NCI-H2029 treated with DMSO at 0.1 percent for 48 hours (cell line): Measurements from ENCODE around the gene STRIP2.
"Not testable (repeated sequence)": the region's sequence is repeated elsewhere in the genome, so short reads cannot be mapped to it uniquely, and the experiment has no call there.

Source experiments
- DNase-seq: peaks from one replicate; lab custom pipeline; 2025; lab: John Stamatoyannopoulos, UW

Gene STRIP2

DNA sequence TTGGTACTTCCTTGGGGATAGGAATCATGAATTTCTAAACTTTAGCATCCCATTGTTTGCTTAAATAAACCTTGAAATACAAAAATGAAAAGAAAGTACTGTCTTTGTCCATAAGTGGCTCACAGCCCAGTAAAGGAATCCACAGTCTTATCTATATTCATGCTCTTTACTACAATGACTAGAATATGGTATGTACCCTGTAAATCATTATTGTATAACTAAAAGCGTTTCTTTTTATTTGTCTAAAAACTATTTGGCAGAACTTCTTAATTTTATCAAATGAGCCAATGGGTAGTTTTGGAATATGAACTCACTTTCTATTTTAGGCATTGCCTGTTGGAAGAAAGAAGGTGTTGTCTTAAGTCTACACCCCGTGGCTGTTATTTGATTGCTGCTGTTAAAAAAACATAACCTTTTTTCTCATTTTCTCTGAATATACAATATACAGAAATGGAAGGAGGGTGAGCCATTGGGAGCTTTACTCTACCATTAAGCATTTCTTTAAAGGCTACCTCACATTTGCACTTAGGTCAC lies 12.4 kb upstream of the STRIP2 start:
- DNase-seq, result no peak

DNA sequence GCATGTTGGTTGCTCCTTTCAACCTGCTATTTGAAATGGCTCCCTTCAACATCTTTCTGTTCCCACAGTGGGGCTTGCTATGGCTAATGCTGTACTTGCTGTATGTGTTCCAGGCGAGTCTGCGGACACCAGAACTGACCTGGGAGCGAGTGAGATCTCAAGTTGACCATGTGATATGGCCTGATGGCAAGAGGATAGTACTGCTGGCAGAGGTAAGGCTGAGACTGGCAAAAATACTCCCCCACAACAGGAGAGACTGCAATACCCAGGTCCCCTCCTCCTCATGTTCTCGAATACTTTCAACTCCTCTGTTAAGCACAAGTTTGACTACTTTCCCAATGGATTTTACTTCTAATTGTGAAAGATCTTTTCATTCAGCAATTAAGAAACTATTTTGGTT lies 11.5 kb upstream of the STRIP2 start:
- no peak for DNase-seq

DNA sequence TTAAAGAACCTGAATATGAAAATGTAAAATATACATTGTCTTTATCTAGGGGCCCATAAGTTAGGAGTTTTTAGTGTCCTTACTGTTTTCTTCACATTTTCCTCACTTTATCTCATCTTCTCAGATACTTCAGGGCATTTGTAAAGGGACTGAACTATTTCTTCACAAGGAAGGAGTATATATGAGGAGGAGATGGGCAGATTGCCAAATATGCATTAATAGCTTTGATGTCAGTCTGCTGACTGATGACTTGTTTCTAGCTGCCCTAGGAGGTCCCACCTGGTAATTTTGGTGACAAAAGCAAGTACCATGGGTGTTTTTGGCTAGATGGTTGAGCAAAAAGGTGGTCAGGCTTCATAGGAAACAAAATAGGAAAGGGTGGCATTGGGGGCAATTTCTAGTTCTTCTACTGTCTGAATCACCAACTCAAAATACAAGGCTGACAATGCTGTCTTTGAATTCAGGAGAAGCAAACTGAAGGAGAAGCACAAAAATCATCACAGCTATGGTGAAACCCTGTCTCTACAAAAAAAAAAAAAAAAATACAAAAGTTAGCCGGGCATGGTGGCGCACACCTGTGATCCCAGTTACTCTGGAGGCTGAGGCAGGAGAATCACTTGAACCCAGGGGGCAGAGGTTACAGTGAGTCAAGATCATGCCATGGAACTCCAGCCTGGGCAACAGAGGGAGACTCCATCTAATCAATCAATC lies 10.4 kb upstream of the STRIP2 start:
- DNase-seq, result no peak

DNA sequence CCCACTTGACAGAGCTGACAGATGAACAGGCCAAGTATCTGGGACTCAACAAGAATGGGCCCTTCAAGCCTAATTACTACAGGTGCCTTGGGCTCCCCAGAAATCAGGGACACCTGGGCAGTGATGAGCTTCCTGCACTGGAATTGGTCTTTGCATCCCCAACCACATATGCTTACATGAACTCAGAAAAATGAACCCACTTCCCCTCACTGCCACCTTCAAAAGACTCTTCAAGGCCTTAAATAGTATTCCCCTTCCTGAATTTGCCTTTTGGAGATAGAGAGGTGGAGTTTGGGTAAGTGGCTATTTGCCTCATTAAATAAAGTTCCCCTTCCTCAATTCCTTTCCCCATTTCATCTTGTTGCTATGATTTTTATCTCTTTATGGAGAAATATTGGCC lies 7.8 kb upstream of the STRIP2 start:
- no peak for DNase-seq

DNA sequence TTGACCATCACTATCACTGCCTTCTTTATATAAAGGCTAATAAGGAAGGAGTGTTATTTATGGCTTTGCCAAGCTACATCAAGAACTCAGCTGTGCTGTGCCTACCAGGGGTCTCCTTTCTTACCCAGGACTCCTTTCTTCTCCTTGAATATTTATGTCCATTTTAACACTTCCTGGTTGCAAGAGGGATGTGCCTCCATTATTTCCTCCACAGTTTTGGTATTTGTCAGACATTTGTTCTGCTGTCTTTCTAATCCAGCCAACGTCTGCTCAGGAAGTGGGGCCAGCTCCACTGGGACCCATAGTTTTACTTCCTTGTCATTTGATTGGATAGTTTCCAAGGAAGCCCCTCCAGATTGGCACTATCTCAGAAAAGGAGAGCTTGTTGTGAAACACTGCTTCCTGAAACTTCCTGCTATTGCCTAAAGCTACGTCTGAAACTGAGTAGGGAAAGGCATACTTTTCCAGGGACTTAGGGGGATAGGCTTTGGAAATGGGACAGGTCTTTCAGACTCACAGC lies 6.6 kb upstream of the STRIP2 start:
- DNase-seq, result no peak

DNA sequence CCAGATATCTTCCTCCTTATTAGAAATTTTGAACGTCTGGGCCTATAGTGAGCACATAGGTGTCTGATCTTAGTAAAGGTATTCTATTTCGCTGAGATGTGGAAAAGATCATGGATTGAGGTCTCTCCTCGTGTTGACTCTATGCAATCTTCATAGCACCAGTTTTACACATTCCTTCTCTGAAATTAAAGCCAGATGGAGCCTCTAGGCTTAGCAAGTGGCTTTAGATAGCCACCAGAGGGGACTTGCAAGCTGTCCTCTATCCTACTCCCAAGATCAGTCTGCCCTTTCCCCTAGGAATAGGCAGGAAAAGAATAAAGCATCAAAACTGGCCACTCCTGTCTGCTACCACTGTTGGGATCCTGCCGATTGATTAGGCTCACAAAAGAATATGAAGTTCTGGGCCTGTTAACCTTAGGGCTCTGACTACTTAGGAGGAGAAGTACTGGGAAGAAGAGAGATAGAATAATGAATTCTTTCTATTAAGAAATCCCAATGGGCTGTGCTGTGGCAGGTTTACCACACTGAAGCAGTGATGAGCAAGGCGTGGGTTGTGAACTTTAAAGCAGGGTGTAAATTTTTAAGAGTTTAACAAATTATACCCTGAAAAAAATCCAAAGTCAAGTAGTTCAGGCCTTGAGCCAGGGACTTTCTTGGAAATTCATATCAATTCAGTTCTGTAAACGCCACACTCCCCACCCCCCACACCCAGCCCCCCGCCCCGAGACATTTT lies 2.2 kb upstream of the STRIP2 start:
- no peak for DNase-seq

DNA sequence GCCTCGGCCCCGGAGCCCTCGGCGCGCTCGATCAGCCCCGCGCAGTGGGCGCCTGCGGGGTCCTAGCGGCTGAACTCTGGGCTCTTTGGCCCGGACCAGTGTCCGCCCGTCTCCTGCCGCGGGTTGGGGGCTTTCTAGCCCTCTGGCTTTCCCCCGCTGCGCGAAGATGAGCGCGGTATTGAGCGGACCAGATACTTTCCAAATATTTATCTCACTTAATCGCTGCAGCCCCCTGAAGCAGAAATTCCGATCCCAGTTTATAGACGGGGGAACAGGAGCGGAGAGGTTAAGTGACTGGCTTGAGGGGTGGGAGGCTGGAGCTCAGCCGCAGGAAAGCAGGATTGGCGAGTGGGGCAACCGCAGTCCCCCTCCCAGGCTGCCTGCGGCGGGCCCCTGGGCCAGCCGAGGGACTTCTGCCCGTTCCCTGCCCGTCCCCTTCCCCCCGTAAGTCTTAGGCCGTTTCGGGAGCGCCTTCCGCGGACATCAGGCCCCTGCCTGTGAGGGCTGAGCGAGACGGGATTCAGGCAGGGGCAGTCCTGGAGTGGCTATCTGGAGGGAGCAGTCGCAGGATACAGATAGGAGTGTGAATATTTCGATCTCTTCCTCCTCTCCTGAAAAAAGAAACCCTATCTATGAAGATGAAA lies 565 bp downstream of the STRIP2 start:
- DNase-seq, result no peak

DNA sequence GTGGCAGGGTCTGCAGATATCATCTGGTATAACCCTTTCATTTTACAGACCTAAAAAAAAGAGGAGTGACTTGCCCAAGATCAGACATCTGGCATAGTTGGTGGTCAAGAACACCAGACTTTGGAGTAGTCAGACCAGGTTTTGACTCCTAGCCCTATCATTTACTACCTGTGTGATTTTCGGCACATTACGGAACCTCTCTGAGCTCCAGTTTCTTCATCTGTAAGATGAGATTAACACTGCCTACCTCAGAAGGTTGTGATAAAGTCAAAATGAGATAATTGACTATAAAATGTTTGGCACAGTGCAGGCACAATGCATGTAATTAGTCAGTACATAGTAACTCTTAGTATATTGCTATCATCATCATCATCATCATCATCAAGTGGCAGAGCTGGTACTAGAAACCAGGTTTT lies 1.2 kb downstream of the STRIP2 start:
- no peak for DNase-seq

DNA sequence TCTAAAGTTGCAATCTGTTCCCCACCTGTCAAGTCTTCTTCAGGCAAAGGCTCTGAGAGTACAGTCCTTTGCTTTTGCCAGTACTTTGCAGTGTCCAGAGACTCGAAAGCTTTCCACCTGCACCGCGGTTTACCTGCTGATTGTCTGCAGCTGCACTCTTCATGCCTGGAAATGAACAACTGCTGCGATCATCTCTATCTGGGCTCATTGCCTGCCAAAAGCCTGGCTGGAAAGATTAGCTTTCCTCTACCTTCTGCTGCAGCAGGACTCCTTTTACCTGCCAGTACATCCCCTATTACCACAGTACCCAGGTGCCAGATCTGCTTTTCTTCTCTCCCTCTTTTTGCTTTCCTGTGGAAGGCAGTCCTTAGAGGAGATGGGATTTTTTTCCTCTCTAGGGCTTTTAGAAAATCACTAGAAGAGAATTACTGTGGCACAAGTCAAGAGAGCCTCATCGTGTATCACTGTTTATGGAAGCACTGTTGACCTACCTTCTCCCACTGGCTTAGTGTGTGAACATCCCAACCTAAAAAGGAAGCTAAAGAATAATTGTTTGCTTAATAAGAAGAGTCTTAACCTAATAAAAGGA lies 2.2 kb downstream of the STRIP2 start:
- DNase-seq, result no peak

DNA sequence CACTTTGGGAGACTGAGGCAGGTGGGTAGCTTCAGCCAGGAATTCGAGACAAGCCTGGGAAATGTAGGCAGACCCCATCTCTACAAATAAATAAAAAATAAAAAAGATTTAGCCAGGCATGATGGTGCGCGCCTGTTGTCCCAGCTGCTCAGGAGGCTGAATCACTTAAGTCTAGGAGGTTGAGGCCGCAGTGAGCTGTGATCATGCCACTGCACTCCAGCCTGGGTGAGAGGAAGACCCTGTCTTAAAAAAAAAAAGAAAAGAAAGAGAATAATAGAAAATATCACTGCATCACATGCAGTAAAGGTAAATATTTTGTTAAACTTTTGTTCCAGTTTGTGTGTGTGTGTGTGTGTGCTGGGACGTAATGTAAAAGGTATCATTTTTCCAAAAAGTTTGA lies 3.0 kb downstream of the STRIP2 start:
- DNase-seq, result no peak

DNA sequence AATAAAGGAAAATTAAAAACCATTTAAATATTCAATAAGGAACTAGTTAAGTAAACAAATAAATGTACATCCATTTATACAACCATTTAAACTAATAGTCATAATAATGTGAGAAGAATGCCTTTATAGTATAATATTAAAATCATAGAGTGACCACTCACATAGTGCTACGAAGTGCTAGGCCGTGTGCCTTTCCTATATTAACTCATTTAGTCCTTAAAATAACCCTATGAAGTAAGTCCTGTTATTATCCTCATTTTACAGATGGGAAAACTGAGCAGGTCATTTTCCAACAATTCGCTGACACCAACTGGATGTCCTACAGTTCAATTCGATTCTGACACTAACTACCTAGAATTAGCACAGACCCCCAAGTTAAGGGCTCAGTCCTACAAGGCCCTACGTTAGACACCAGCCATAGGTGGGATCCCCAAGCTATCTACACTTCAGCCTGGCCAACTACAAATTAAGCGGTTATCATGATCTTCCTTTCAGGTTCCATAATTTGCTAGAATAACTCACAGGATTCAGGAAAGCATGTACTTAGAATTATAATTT lies 4.1 kb downstream of the STRIP2 start:
- DNase-seq, result no peak

DNA sequence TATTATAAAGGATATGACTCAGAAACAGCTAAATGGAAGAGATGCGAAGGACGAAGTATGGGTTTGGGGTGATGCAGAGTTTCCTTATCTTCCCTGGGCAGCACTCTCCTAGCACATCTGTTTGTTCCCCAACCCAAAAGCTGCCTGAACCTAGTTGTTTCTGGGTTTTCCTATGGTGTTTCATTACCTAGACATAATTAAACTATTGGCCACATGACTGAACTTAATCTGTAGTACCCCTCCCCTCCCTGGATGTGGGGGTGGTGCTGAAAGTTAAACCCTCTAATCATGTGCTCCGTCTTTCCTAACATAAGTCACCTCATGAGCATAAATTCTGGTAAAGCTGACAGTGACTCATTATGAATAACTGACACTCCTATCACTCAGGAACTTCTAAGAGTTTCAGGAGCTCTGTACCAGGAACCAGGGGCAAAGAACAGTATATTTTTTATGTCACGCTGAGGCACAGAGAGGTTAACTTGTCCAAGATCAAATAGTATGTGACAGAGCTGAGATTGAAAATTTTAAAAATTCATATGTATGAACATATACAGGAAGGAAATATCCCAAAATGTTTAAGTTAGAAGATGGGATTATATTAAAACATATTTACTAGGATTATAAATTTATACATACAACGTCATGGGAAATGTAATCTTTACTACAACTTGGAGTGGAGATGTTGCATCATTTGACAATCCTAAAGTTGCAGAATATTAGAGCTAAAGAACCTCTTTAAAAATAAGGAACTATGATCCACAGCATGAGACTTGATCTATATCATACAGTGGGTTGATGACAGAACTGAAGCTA lies 4.8 kb downstream of the STRIP2 start:
- no peak for DNase-seq

DNA sequence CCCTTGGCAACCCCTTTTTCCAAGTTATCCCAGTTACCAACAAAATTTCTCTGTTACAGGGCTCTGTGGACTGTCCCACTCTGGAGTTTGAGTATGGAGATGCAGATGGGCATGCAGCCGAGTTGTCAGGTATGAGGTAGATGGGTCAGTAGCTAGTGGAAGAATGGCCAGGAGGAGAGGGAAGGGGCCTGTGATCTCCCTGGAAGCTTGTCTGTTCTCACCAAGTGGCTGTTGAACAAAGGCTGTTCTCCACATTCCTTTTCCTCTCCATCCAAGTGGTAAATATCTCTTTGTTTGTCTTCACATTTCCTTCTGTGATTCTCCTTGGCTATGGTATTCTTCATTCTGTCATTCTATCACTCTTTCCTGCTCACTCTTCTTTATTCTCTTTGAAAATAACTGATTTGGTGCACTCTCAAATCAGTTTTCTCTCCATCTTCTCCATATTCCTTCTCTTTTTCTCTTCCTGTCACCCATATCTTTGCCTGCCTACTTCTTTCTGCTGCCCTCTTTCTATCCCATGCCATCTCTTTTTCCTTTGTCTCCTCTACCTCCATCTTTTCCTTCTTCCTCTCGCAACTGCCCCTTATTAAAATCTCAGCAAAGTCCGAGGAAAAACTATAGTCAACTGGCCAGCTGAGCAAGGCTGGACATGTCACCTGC lies 5.9 kb downstream of the STRIP2 start:
- no peak for DNase-seq

DNA sequence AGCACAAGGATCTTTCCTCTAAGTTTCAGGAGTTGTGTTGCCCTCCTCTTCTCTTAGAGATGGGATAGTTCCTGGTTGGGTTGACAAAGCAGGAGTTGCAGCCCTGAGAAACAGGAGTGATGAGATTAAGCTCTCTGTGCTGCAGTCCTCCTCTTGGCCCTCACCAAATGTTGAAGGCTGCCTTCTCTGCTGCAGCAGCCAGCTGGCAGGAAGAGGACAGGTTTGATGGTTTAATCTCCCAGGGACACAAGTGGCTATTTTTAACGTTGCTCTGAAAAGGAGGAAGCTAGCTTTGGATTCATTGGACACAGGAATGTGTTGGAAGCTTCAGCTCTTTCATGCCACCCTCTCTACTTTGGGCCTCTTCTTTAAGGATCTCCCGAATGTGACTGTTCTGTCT lies 9.4 kb downstream of the STRIP2 start:
- no peak for DNase-seq

DNA sequence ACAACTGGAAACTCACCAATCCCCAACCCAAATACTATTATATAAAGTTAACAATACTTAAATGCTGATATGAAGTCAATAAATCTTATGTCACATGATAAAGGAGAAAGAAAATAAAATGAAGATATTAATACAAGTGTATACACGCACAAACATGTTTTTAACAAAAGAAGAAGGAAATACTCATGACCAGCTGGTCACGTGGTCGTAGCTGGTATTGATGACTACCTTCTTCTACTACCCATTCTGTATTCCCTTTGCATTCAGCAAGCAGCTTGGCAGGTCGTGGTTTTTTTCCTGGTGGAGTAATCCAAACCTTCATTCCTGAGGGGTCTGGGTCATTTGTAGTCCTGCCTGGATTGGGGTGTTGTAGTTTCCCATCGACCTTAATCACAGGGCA lies 10.5 kb downstream of the STRIP2 start:
- DNase-seq, result not testable (repeated sequence)

DNA sequence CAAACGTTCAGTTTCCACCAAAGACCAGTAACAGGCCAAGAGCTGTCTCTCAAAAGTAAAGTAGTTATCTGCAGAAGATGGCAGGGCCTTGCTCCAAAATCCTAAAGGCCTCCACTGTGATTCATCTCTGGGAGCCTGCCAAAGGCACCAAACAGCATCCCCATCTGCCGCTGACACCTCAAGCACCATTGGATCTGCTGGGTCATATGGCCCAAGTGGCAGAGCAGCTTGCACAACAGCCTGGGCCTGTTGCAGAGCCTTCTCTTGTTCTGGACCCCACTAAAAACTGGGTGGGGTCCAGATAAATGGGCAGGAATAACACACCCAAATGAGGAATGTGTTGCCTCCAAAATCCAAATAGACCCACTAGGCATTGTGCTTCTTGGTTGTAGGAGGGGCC lies 12.7 kb downstream of the STRIP2 start:
- DNase-seq, result not testable (repeated sequence)

DNA sequence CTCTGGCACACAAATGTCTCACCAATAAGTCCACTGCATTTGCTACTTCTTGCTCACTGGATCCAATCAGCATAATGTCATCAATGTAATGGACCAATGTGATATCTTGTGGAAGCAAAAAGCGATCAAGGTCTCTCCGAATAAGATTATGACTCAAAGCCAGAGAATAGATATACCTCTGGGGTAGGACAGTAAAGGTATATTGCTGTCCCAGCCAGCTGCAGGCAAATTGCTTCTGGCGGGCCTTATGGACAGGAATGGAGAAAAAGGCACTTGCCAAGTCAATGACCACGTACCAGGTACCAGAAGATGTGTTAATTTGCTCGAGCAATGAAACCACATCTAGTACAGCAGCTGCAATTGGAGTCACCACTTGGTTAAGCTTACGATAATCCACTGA lies 13.2 kb downstream of the STRIP2 start:
- DNase-seq, result not testable (repeated sequence)

DNA sequence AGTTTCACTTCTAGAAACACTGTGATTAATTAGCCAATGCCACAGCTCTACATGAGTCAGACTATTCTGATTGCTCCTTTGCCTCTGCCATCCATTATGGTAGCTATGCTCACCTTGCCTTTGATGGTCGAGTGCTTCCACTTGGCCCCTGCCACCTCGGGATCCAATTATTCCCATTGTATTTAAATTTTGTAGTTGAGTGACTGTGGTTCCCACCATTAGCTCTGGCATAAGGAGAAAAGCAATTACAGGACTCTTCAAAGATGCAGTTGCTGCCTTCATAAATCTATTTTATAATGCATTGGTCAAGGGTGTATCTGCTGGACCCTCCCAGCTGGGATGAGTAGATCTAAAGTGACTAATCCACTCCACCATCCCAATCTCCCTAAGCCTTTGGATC lies 14.4 kb downstream of the STRIP2 start:
- not testable (repeated sequence) for DNase-seq

DNA sequence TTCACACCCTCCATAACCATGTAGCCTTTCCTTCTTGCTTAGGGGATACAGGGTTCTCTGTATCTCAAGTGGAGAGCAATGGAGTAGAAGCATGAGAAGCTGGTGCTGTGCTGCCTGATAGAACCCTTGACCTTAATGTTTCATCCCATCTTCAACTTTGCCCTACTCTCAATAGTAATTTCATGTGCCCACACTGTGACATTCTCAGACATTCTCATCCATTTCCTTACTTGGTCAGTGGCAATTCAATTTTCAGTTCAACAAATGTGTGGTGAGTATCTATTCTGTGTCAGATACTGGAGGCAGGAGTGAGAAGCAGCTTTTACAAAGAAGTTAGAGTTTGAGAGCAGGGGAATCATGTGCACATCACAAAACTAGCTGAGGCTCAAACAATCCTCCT lies 16.1 kb downstream of the STRIP2 start:
- no peak for DNase-seq

DNA sequence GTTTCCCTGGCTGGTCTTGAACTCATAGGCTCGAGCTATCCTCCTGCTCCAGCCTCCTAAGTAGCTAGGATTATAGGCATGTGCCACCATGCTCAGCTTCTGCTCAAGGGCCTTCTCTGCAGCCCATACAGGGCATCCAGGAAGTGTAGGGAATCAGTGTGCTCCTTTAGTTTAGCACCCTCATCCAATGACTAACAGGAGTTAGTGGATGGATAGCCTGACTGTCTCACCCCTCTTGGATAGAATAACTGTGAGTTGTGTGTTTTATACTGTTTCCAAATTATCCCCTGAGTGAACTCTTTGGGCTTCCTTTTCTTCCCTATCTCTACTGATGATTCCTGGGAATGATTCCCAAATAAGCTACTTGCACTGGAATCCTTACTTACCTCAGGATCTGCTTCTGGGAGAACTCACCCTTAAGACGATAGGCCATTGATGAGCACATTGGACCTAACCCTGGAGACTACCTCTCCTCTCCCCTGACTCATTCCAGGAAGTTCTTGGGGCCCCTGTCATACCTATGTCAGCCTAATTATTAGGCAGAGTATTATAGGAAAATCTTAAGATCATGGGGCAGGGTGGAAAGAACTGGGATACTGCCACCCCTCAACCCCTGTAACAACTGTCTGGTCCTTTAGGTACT lies 18.5 kb downstream of the STRIP2 start:
- DNase-seq, result no peak
